Stomach (tissue), 9 donors: Measurements from ENCODE around the gene FOXJ2. TPM values are rescaled to one million over a fixed set of nuclear protein-coding genes. Genes with fewer than 3 reads are reported as not detected.

Source experiments
- DNase-seq, 2 donors: peaks; one replicate each; pipeline versions ENCODE4 v3.0.0 to v3.0.0-alpha.2; 2013 to 2019
- H3K27ac ChIP-seq, 5 donors: fragments of 200-600 bp in 4 of 5; sonication (generic) in 4 of 5; one replicate each; pipeline ENCODE4 v1.5.1; 2013 to 2019; ENCODE audit warnings: mild to moderate bottlenecking in 1 of 5, moderate library complexity in 1 of 5
- H3K27me3 ChIP-seq, 3 donors: fragments of 200-600 bp; sonication (generic); one replicate each; pipeline ENCODE4 v1.5.1; 2017 to 2019; ENCODE audit warnings: mixed run types in 1 of 3
- H3K36me3 ChIP-seq, 4 donors: fragments of 200-600 bp; sonication (generic); 1 replicate in 3 of 4; 2 replicates in 1 of 4; pipeline ENCODE4 v1.5.1; 2016 to 2019
- H3K4me1 ChIP-seq, 4 donors: fragments of 200-600 bp; sonication (generic); one replicate each; pipeline ENCODE4 v1.5.1; 2016 to 2019
- H3K4me3 ChIP-seq, 4 donors: fragments of 200-600 bp; sonication (generic) in 3 of 4; one replicate each; pipeline ENCODE4 v1.5.1; 2016 to 2019; ENCODE audit warnings: mild to moderate bottlenecking in 1 of 4
- H3K9me3 ChIP-seq, 4 donors: fragments of 200-600 bp; sonication (generic); one replicate each; pipeline ENCODE4 v1.5.1; 2016 to 2019
- CTCF ChIP-seq, 7 experiments: fragments of 450-650 bp in 4 of 7; fragments of 200-600 bp in 3 of 7; sonication (generic) in 3 of 7; IDR thresholded peaks; one replicate each; pipeline ENCODE4 v1.5.1; 2016 to 2019; ENCODE audit warnings: antibody characterized with exemption in 7 of 7, control low read depth in 2 of 7, mild to moderate bottlenecking in 1 of 7
- EP300 ChIP-seq: sonication (generic); formaldehyde crosslinking; IDR thresholded peaks from one replicate; pipeline ENCODE4 v1.6.1; 2017; ENCODE audit warnings: antibody characterized with exemption
- POLR2A ChIP-seq, 4 donors: fragments of 450-650 bp; IDR thresholded peaks; one replicate each; pipeline ENCODE4 v1.6.1; 2016; ENCODE audit warnings: antibody characterized with exemption in 4 of 4, control low read depth in 2 of 4, mild to moderate bottlenecking in 1 of 4, moderate library complexity in 1 of 4
- POLR2AphosphoS5 ChIP-seq, 3 donors: sonication (generic); formaldehyde crosslinking; IDR thresholded peaks; one replicate each; pipeline ENCODE4 v1.6.1; 2016; ENCODE audit warnings: antibody characterized with exemption in 3 of 3
- WGBS, 5 donors: extraction: QIAGEN DNeasy Blood & Tissue Kit in 3 of 5; methylation state at CpG; one replicate each; pipeline versions ENCODE4 v1.1.5 to v1.1.7; 2013 to 2018; 5-methylcytosine and 5-hydroxymethylcytosine counted together
- intact Hi-C: fragments of 100-400 bp; cut with DNase I; formaldehyde crosslinking; loops from one replicate; pipeline ENCODE4 v1.15.1; 2023; ENCODE audit warnings: low total_unique reads
- polyA plus RNA-seq, 3 donors: library from polyadenylated mRNA; stranded (reverse); fragments of 200-250 nt; gene quantifications; one replicate each; pipeline ENCODE4 v1.2.3, GENCODE V29; 2013
- total RNA-seq, 5 donors: library from RNA; depleted of rRNA; stranded (reverse); fragments of >200 nt; gene quantifications; one replicate each; pipeline versions ENCODE4 v1.1.0 to v1.2.3, GENCODE V29; 2014 to 2016
- donor health status: healthy with polysubstance abuse.
- donor health status: Bipolar disorder and iron deficiency.
- donor health status: healthy.

Gene FOXJ2
- total and polyA plus RNA-seq, 8 donors, result 4.5 to 25.2 (median 14.6) TPM

DNA sequence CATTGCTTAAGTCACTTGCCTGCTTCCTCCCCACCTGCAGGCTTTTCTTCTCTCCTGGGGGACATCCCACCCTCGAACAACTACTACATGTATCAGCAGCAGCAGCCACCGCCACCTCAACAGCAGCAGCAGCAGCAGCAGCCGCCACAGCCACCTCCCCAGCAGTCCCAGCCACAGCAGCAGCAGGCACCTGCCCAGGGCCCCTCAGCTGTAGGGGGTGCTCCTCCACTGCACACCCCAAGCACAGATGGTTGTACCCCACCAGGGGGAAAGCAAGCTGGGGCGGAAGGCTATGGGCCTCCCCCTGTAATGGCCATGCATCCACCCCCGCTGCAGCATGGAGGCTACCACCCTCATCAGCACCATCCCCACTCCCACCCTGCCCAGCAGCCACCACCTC, 15.3 kb downstream of the FOXJ2 start:
- Histone ChIP-seq H3K4me1 (peaks cover 0 to 12% (median 5%) of the 10 kb centered on the region in 4 donors), H3K9me3 (no peaks in the 10 kb centered on the region), H3K27ac (no peak overlapping the region), H3K27me3 (no peaks in the 10 kb centered on the region), H3K36me3 (peaks cover 71 to 98% (median 97%) of the 10 kb centered on the region in 4 donors), H3K4me3 (no peak overlapping the region)
- DNase-seq, result no peak
- 89 to 96% (median 95%) methylated on average over 4 to 5 of the region's 5 CpGs for WGBS, 5 donors
- intact Hi-C loops, result no loop called here
- TF ChIP-seq EP300 (no peak), CTCF (IDR thresholded peaks at IDR 0.05) (no peak), POLR2AphosphoS5 (IDR thresholded peaks at IDR 0.05) (no peak), POLR2A (IDR thresholded peaks at IDR 0.05) (no peak)

GRCh38 chr12:8048906-8049305, 16.4 kb downstream of the FOXJ2 start:
- TF ChIP-seq POLR2AphosphoS5 (IDR thresholded peaks at IDR 0.05), result no peak
- TF ChIP-seq EP300, result no peak
- TF ChIP-seq POLR2A (IDR thresholded peaks at IDR 0.05), result no peak
- TF ChIP-seq CTCF (IDR thresholded peaks at IDR 0.05), result no peak
- H3K36me3 ChIP-seq, result peaks cover 70 to 98% (median 97%) of the 10 kb centered on the region in 4 donors
- 67 to 81% (median 73%) methylated on average over 4 of the region's 4 CpGs for WGBS, 5 donors

GRCh38 chr12:8050600-8051250, 18.2 kb downstream of the FOXJ2 start:
- Histone ChIP-seq H3K4me1 (peaks cover 0 to 9% (median 4%) of the 10 kb centered on the region in 4 donors), H3K9me3 (no peaks in the 10 kb centered on the region), H3K27me3 (no peaks in the 10 kb centered on the region), H3K36me3 (peaks cover 60 to 98% (median 97%) of the 10 kb centered on the region in 4 donors), H3K4me3 (no peak overlapping the region), H3K27ac (peak overlapping the region in 2 of 5 donors; percentile 12 to 53)
- WGBS, 5 donors, result 89 to 95% (median 91%) methylated on average over 6 to 7 of the region's 7 CpGs
- intact Hi-C loops, result no loop called here
- DNase-seq, result no peak
- TF ChIP-seq POLR2AphosphoS5 (IDR thresholded peaks at IDR 0.05) (no peak), EP300 (no peak), CTCF (IDR thresholded peaks at IDR 0.05) (no peak)

More at GRCh38 chr12:8048906-8049305, 16.4 kb downstream of the FOXJ2 start:
- Histone ChIP-seq H3K4me3 (no peak overlapping the region), H3K27me3 (no peaks in the 10 kb centered on the region), H3K4me1 (peaks cover 0 to 12% (median 5%) of the 10 kb centered on the region in 4 donors), H3K27ac (no peak overlapping the region), H3K9me3 (no peaks in the 10 kb centered on the region)
- DNase-seq, result no peak
- intact Hi-C loops, result no loop called here

DNA sequence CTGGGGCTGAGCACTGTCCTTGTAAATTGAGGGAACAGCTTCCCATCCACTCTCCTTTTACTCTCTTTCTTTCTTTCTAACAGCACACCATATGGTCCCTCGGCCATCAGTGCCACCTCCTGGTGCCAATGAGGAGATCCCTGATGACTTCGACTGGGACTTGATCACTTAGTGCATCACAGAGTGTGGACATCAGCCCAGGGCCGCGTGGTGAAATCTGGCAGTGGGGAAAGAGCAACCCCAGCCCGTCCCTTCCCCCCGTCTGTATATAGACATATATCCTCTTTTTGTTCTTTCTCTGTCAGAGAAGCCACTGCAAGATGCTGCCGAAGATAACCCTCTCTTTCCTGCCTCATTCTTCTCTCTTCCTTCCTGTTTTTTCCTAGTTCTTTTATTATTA, 20.2 kb downstream of the FOXJ2 start:
- H3K36me3 ChIP-seq, result peaks cover 59 to 89% (median 86%) of the 10 kb centered on the region in 4 donors
- no peak for DNase-seq
- peak overlapping the region in 2 of 5 donors; percentile 22 to 38 for H3K27ac ChIP-seq
- no peaks in the 10 kb centered on the region for H3K9me3 ChIP-seq
- 74 to 89% (median 85%) methylated on average over 7 of the region's 7 CpGs for WGBS, 5 donors
- H3K4me3 ChIP-seq, result no peak overlapping the region
- intact Hi-C loops, result no loop called here
- no peaks in the 10 kb centered on the region for H3K4me1 ChIP-seq
- TF ChIP-seq POLR2AphosphoS5 (IDR thresholded peaks at IDR 0.05) (no peak), CTCF (IDR thresholded peaks at IDR 0.05) (no peak), EP300 (no peak), POLR2A (IDR thresholded peaks at IDR 0.05) (no peak)
- no peaks in the 10 kb centered on the region for H3K27me3 ChIP-seq
